Spleen (tissue), 7 donors: Measurements from ENCODE around the gene FAM89A.
"Not testable (repeated sequence)": the region's sequence is repeated elsewhere in the genome, so short reads cannot be mapped to it uniquely, and the experiment has no call there.

Experiments used
- POLR2AphosphoS5 ChIP-seq, 3 donors: sonication (generic); formaldehyde crosslinking; IDR thresholded peaks; one replicate each; pipeline ENCODE4 v1.5.1; 2017; ENCODE audit warnings: antibody characterized with exemption in 3 of 3
- TF ChIP-seq, protein P1 (sequence below), 11 experiments: fragments of 200-600 bp in 7 of 11; fragments of 450-650 bp in 4 of 11; sonication (generic) in 4 of 11; IDR thresholded peaks in 8 of 11; conservative IDR thresholded peaks in 3 of 11; 1 replicate in 7 of 11; 2 replicates in 4 of 11; pipeline versions ENCODE4 v1.4.0 to v1.8.0; 2016 to 2021; ENCODE audit warnings: antibody characterized with exemption in 11 of 11, inconsistent platforms in 4 of 11, mild to moderate bottlenecking in 1 of 11
- donor health status: DM: no; HTN: no; CAD: no; lungs with moderate emphysema.
- donor health status: DM: no; HTN: no; CAD: no.
- donor health status: DM: no; HTN: no; CAD: no.

DNA sequence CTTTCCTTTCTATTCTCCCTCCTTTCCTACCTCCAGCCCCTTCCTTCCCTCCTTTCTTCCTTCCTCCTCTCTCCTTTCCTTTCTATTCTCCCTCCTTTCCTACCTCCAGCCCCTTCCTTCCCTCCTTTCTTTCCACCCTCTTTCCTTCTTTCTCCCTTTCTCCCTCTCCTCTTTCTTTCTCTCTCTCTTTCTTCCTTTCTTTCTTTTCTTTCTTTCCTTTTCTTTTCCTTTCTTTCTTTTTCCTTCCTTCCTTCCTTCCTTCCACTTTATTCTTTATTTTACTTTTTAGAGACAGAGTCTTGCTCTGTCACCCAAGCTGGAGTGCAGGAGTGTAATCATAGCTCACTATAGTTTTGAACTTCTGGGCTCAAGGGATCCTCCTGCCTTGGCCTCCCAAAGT is 7.5 kb upstream of the FAM89A start:
- TF ChIP-seq, protein P1, sequence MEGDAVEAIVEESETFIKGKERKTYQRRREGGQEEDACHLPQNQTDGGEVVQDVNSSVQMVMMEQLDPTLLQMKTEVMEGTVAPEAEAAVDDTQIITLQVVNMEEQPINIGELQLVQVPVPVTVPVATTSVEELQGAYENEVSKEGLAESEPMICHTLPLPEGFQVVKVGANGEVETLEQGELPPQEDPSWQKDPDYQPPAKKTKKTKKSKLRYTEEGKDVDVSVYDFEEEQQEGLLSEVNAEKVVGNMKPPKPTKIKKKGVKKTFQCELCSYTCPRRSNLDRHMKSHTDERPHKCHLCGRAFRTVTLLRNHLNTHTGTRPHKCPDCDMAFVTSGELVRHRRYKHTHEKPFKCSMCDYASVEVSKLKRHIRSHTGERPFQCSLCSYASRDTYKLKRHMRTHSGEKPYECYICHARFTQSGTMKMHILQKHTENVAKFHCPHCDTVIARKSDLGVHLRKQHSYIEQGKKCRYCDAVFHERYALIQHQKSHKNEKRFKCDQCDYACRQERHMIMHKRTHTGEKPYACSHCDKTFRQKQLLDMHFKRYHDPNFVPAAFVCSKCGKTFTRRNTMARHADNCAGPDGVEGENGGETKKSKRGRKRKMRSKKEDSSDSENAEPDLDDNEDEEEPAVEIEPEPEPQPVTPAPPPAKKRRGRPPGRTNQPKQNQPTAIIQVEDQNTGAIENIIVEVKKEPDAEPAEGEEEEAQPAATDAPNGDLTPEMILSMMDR (IDR thresholded peaks at IDR 0.05 in 8 of 11, conservative IDR thresholded peaks at IDR 0.05 in 3 of 11): not testable (repeated sequence)
- not testable (repeated sequence) for TF ChIP-seq POLR2AphosphoS5 (IDR thresholded peaks at IDR 0.05)
